Activated CD4-positive, alpha-beta T cell treated with anti-CD3 and anti-CD28 coated beads for 1 hour (primary cell): ENCODE data around the gene GRPEL2.

ENCODE experiments used
- DNase-seq: peaks from one replicate; pipeline ENCODE4 v3.0.0-alpha.2; 2020

GRPEL2 gene

DNA sequence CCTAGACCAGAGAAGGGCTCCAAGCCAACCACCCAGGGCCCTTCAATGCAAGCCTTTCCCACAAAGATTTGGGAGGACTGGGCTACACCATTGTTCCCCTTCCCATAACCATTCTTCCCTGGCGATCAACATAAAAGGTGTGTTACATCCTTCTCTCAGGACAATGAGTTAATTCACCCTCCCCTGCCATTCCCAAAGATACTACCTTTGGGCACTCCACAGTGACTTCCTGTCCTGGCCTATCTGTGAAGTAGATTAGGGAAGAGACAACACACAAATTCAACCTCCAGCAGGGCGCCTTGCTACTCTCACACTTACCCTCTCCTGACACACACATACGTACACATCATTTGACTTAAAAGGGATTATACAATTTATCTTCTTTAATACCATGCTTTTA is 57.0 kb downstream of the GRPEL2 start:
- DNase-seq, result no peak
